CD4-positive, alpha-beta T cell treated with Interleukin-4 for 4 hours (primary cell): Measurements from ENCODE around the gene TEAD2.
"Not testable (repeated sequence)": the region's sequence is repeated elsewhere in the genome, so short reads cannot be mapped to it uniquely, and the experiment has no call there.

Source experiments
- DNase-seq: peaks from one replicate; pipeline ENCODE4 v3.0.0-alpha.2; 2020

Gene TEAD2

GRCh38 chr19:49347191-49347590 is 15.0 kb downstream of the TEAD2 start:
- DNase-seq = no peak

- no peak for DNase-seq
Measured at GRCh38 chr19:49344505-49345423, 17.5 kb downstream of the TEAD2 start.

GRCh38 chr19:49343123-49343522 is 19.1 kb downstream of the TEAD2 start:
- DNase-seq = no peak

- DNase-seq = no peak
Measured at GRCh38 chr19:49342291-49342721, 19.9 kb downstream of the TEAD2 start.

- DNase-seq = no peak
Measured at GRCh38 chr19:49340865-49341718, 21.1 kb downstream of the TEAD2 start.

- no peak for DNase-seq
Measured at GRCh38 chr19:49340069-49340864, 21.9 kb downstream of the TEAD2 start.

- DNase-seq = no peak
Measured at GRCh38 chr19:49339301-49340068, 22.7 kb downstream of the TEAD2 start.

- DNase-seq = no peak
Measured at GRCh38 chr19:49338691-49339300, 23.4 kb downstream of the TEAD2 start.

- no peak for DNase-seq
Measured at GRCh38 chr19:49338023-49338677, 24.1 kb downstream of the TEAD2 start.

GRCh38 chr19:49337267-49338022 is 24.8 kb downstream of the TEAD2 start:
- no peak for DNase-seq

- DNase-seq = no peak
Measured at GRCh38 chr19:49336482-49337266, 25.5 kb downstream of the TEAD2 start.

GRCh38 chr19:49335784-49336481 is 26.3 kb downstream of the TEAD2 start:
- peak; percentile 46 for DNase-seq

GRCh38 chr19:49335071-49335783 is 27.0 kb downstream of the TEAD2 start, which contains the start of gene CD37:
TSS of gene CD37 (plus strand) at chr19:49335406. CDS start at chr19:49335541, 135 bp downstream.
- DNase-seq = peak; percentile 43

- DNase-seq = peak; percentile 75
Measured at GRCh38 chr19:49333811-49334288, 28.4 kb downstream of the TEAD2 start.

GRCh38 chr19:49333418-49333805 is 28.8 kb downstream of the TEAD2 start:
- DNase-seq = no peak

GRCh38 chr19:49332691-49333417 is 29.4 kb downstream of the TEAD2 start:
- not testable (repeated sequence) for DNase-seq

- DNase-seq = peak; percentile 81
Measured at GRCh38 chr19:49331616-49332055, 30.6 kb downstream of the TEAD2 start.
